ENCODE measurements around the gene PLOD3.

GRCh38 chr7:101169110-101169837, 48.1 kb downstream of the PLOD3 start:
- no peak for TF ChIP-seq CTCF (IDR thresholded peaks at IDR 0.05)
- TF ChIP-seq POLR2A (IDR thresholded peaks at IDR 0.05): no peak
